Daoy (cell line): Measurements from ENCODE around the gene SCRT2. TPM values are rescaled to one million over a fixed set of nuclear protein-coding genes. Genes with fewer than 3 reads are reported as not detected.

Source experiments
- DNase-seq: peaks from one replicate; pipeline ENCODE4 v3.0.0-alpha.2; 2015; ENCODE audit warnings: low read depth
- total RNA-seq: library from RNA; depleted of rRNA; stranded (reverse); fragments of >200 nt; shearing (Covaris generic); gene quantifications from 2 replicates; pipeline ENCODE4 v1.2.3, GENCODE V29; 2014

The SCRT2 gene
- total RNA-seq, 1 experiment from 2014 or later = not detected

DNA sequence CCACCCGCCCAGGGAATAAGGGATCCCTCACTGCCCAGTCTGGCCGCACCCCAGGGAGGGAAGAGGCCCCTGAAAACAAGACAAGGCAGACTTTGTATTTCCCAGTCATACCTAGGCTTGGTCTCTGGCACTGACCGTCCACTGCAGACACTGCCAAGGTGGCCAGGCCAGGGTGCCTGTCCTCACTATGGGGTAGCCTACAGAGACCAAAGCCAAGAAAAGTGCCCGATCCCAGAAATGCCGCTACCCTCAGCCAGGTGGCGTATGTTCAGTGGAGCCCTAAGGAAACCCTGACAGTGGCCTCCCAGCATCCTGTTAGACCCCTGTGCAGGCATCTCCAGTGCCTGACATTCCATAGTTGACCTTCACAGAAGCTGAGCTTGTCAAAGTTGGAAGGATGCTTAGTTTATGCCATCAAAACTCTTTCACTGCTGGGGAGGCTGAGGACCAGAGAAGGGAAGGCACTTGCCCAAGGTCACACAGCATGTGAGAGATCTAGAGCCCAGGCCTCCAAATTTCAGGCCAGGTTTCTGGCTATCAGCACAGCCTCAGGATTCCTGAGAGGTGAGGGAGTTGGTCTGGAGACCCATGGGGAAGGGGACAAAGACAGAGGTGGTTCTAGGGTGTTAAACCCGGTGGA is 2.5 kb downstream of the SCRT2 start:
- no peak for DNase-seq

- no peak for DNase-seq
Measured at GRCh38 chr20:671252-672030, 4.2 kb downstream of the SCRT2 start.

DNA sequence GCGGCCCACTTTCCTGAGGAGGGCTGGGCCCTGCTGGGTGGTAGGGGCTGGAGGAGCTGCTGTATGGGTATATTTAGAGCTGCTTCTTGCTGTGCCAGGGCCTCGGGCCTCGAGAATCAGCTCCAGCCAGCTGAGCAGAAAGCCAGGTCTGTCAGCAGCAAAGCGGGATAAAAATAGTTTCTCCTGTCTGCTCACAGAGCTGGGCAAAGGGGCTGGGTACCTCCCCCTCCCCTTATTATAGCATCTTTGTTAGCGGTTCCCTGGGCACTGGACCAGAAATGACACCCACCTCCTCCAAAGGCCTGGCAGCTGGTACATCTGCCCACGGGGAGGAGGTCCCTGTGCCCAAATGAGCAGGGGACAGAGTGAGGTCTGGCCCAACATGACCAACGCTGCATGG is 6.0 kb downstream of the SCRT2 start:
- no peak for DNase-seq

DNA sequence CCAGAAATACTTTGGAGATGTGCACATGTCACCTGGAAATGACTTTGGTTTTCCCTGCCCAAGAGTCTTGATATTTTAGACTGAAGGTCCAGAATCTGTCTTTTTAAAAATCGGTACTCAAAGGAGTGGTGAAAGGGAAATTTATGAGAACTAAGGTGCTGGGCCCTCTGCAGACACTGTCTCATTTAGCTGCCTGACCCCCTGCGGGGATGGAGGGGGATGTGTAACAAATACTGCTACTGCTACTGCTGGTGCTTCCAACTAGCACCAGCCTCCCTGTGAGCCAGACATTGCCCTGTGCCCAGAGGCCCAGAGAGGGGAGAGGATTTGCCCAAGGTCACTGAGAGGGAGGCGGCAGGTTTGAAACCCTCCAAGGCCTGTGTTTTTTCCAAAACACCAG is 7.0 kb downstream of the SCRT2 start:
- no peak for DNase-seq

- DNase-seq = no peak
Measured at GRCh38 chr20:668050-668449, 7.6 kb downstream of the SCRT2 start.

DNA sequence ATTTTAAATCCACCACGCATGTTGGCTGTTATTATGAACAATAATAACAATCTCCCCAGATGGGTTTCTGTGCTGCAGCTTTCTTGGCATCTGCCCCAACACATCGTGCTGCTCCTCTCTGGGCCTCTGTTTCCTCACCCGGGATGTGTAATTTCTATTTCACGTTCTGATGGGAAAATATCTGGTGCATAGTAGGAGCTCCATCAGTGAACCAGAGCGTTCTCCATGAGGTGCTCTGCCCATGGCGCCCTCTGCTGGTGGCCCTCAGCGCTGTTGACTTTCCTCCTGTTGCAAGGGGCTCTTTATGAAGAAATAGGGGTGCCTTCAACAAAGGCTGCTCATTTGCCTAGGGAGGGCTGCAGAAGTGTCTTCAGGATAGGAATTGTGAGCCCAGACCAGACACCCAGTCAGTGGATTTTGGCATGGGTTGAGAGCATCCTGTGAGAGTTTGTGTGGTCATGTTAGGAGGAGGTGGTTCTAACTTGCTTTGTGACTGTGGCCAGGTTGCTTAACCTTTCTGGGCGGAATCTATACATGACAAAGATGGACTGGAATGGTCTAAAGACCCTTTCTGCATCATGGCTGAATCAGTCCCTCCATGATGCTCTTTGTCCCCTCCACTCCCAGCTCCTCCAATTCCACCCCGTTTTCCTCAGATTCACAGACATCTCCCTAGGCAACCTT is 8.1 kb downstream of the SCRT2 start:
- peak; percentile 55 for DNase-seq

GRCh38 chr20:666877-667276 is 8.7 kb downstream of the SCRT2 start:
- no peak for DNase-seq

GRCh38 chr20:665276-665675 is 10.3 kb downstream of the SCRT2 start:
- no peak for DNase-seq

DNA sequence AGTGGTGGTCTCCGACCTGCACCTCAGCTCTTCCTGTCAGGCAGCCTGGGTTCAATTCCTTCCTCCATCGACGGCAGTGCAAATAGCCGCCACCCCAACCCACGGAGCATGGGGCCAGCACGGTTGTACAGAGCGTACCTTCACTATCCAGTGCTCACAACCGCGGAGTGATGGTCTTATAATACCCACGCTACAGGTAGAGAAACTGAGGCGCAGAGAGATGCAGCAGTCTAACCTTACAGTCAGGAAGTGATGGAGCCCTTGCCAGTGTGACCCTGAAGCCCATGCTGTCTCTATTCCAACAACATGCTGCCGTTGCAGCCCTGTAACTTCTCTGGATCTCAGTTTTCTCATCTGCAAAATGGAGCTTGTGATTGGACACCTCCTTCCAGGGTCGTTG is 11.0 kb downstream of the SCRT2 start:
- DNase-seq = no peak

DNA sequence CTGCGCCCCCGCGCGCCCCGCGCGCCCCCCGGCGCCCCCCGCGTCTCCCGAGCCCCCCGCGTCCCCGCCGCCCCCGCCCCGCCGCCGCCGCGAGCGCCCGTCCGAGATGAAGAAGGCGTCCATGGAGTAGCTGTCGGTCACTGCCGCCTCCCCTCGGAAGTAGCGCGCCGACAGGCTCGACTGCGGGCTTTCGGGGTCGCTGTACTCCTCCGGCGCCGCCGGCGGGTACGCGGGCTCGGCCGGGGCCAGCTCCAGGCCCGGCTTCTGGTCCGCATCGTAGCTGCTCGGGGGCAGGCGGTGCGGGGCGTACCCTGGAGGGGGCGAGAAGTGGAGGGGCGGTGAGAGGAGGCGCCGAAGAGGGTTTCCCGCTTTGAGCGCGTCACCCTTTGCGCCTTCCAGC is 11.5 kb downstream of the SCRT2 start:
- DNase-seq = no peak

GRCh38 chr20:663315-664090 is 12.1 kb downstream of the SCRT2 start:
- DNase-seq = peak; percentile 26

DNA sequence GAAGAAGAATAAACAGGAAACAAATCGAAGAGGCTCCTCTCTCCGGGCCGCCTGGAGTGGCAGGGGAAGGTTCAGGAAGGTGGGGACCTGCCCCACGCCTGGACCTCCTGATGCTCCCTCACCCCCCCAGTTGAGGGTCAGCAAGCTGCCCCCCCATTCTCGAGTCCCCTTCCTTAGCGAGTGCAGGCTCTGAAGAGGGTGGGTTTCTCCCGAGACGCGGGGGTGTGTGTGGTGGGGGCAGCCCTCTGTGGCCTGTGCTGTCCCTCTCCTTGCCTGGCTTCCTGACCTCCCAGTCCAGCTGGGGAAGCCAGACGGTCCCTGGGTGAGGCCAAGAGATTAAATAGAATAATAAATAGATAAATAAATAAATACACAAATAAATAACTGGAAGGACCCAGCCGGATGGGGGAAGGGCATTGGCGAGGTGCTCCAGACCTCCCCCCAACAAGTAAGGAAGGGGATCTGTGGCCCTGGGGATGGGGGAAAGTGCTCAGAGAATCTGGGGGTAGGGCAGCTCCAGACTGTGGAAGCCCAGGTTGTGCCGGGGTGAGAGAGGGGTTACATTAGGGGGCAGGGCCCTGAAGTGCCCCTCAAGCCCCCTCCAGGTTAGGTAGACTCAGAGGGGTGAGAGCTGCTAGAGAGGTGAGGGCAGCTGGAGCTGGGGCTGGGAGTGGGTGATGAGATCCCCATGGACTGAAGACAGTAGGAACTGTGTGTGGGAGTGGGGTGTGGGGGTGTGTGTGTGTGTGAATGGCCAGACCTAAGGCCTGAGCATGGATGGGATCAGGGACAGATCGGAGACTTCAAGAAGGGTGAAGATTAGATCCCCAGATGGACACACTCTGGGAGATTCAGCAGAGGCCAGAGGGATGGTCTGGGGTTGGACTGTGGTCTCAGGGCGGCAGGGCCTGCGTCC is 13.1 kb downstream of the SCRT2 start:
- DNase-seq = no peak

GRCh38 chr20:661474-662270 is 13.9 kb downstream of the SCRT2 start:
- no peak for DNase-seq

- no peak for DNase-seq
Measured at GRCh38 chr20:658731-659291, 16.8 kb downstream of the SCRT2 start.

DNA sequence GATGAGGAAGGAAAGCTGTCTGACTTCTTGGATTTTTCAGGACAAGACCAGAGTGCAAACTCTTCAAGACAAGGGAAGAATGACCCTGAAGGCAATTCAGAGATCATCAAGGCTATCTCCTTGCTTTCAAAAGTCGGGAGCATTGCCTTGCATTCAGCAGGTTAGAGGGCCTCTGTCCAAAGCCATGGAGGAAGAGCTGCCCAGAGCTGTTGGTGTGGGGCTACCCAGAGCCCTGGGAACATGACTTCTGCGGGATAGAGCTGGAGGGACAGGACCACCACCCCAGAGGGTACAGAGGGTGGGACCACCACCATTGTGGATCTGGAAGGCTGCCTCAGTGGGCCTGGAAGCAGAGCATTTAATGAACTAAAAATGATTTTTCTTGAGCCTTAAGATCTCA is 17.4 kb downstream of the SCRT2 start:
- no peak for DNase-seq

GRCh38 chr20:655726-656624 is 19.6 kb downstream of the SCRT2 start:
- DNase-seq = no peak

DNA sequence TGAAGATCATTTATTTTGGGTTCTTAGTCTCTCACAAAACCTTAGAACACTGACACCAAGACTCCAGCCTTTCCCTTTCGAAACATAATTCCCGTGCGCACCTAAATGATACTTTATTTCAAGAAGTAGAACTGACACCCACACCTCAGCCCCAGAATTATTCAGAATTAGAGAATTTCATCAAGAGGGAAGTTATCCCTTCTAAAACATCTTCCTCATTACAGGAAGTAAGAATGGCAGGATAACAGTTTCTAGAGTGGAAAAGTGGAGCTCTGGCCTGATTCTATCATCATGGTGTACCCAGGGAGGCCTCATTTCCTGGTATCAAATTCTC is 21.2 kb downstream of the SCRT2 start:
- no peak for DNase-seq

- DNase-seq = no peak
Measured at GRCh38 chr20:653590-654416, 21.8 kb downstream of the SCRT2 start.
